Activated CD4-positive, alpha-beta memory T cell treated with anti-CD3 and anti-CD28 coated beads for 36 hours (primary cell): ENCODE results near the gene PITPNM3. TPM values are rescaled to one million over a fixed set of nuclear protein-coding genes. Genes with fewer than 3 reads are reported as not detected.
"Not testable (repeated sequence)": the region's sequence is repeated elsewhere in the genome, so short reads cannot be mapped to it uniquely, and the experiment has no call there.

Source experiments
- CTCF ChIA-PET: fragments of 350-600 bp; sonication (Branson Sonifier 250); formaldehyde crosslinking; loops from one replicate; lab custom pipeline; 2021; ENCODE audit warnings: antibody characterized with exemption, inconsistent platforms; lab: Charles Lee
- POLR2A ChIA-PET: fragments of 350-600 bp; sonication (Branson Sonifier 250); formaldehyde crosslinking; loops from one replicate; lab custom pipeline; 2021; ENCODE audit warnings: antibody characterized with exemption; lab: Charles Lee
- DNase-seq: peaks from one replicate; pipeline ENCODE4 v3.0.0-alpha.2; 2020
- H3K27ac Mint-ChIP-seq: one replicate; pipeline ENCODE4 v1.8.0; 2021; ENCODE audit warnings: mixed read lengths
- H3K27me3 Mint-ChIP-seq: one replicate; pipeline ENCODE4 v1.8.0; 2021; ENCODE audit warnings: mixed read lengths
- H3K36me3 Mint-ChIP-seq: one replicate; pipeline ENCODE4 v1.8.0; 2021; ENCODE audit warnings: mixed read lengths
- H3K4me1 Mint-ChIP-seq: one replicate; pipeline ENCODE4 v1.8.0; 2021; ENCODE audit warnings: low read depth, mixed read lengths
- H3K4me3 Mint-ChIP-seq: one replicate; pipeline ENCODE4 v1.8.0; 2021; ENCODE audit warnings: mild to moderate bottlenecking, mixed read lengths
- H3K9me3 Mint-ChIP-seq: one replicate; pipeline ENCODE4 v1.8.0; 2021; ENCODE audit warnings: mixed read lengths
- intact Hi-C: fragments of 100-400 bp; cut with micrococcal nuclease; formaldehyde crosslinking; loops from one replicate; pipeline ENCODE4 v1.15.1; 2023
- total RNA-seq, 2 experiments: library from RNA; stranded (reverse); gene quantifications; one replicate each; pipeline ENCODE4 v1.2.3, GENCODE V29; 2021

Gene PITPNM3
- total RNA-seq, 2 experiments from 2014 or later = 0.41 to 0.48 TPM

GRCh38 chr17:6573495-6573894 is 17.1 kb upstream of the PITPNM3 start:
- H3K4me1 Mint-ChIP-seq = peaks cover 15% of the 10 kb centered on the region
- H3K27me3 Mint-ChIP-seq, DNase-seq, CTCF ChIA-PET, intact Hi-C loops, H3K36me3 Mint-ChIP-seq, H3K9me3 Mint-ChIP-seq, H3K4me3 Mint-ChIP-seq, H3K27ac Mint-ChIP-seq, POLR2A ChIA-PET: not testable (repeated sequence)

GRCh38 chr17:6572972-6573370 is 16.6 kb upstream of the PITPNM3 start:
- H3K4me1 Mint-ChIP-seq = peaks cover 15% of the 10 kb centered on the region
- ChIA-PET CTCF (no interaction called here), POLR2A (no interaction called here)
- no peaks in the 10 kb centered on the region for H3K9me3 Mint-ChIP-seq
- H3K27me3 Mint-ChIP-seq = no peaks in the 10 kb centered on the region
- no peak overlapping the region for H3K4me3 Mint-ChIP-seq
- peaks cover 7% of the 10 kb centered on the region for H3K36me3 Mint-ChIP-seq
- no peak for DNase-seq
- intact Hi-C loops = no loop called here
- H3K27ac Mint-ChIP-seq = no peak overlapping the region

GRCh38 chr17:6571452-6571781 is 15.1 kb upstream of the PITPNM3 start:
- H3K4me3 Mint-ChIP-seq = no peak overlapping the region
- ChIA-PET POLR2A (no interaction called here), CTCF (no interaction called here)
- H3K36me3 Mint-ChIP-seq = no peaks in the 10 kb centered on the region
- no peaks in the 10 kb centered on the region for H3K27me3 Mint-ChIP-seq
- H3K4me1 Mint-ChIP-seq = peaks cover 13% of the 10 kb centered on the region
- H3K9me3 Mint-ChIP-seq = no peaks in the 10 kb centered on the region
- no peak overlapping the region for H3K27ac Mint-ChIP-seq
- intact Hi-C loops = no loop called here
- no peak for DNase-seq

GRCh38 chr17:6570731-6571451 is 14.5 kb upstream of the PITPNM3 start:
- CTCF ChIA-PET = no interaction called here
- POLR2A ChIA-PET = no interaction called here
- no peak for DNase-seq
- Mint-ChIP-seq H3K27ac (no peak overlapping the region), H3K9me3 (no peaks in the 10 kb centered on the region), H3K4me3 (no peak overlapping the region), H3K36me3 (no peaks in the 10 kb centered on the region), H3K27me3 (peaks cover 3% of the 10 kb centered on the region), H3K4me1 (peaks cover 12% of the 10 kb centered on the region)
- intact Hi-C loops = no loop called here

GRCh38 chr17:6569370-6570285 is 13.3 kb upstream of the PITPNM3 start:
- intact Hi-C loops = no loop called here
- Mint-ChIP-seq H3K36me3 (no peaks in the 10 kb centered on the region), H3K27me3 (peaks cover 4% of the 10 kb centered on the region), H3K9me3 (no peaks in the 10 kb centered on the region), H3K4me1 (no peaks in the 10 kb centered on the region), H3K27ac (no peak overlapping the region), H3K4me3 (no peak overlapping the region)
- ChIA-PET POLR2A (no interaction called here), CTCF (no interaction called here)
- DNase-seq = no peak

- H3K4me1 Mint-ChIP-seq = no peaks in the 10 kb centered on the region
- H3K4me3 Mint-ChIP-seq = no peak overlapping the region
- no peak for DNase-seq
- no peaks in the 10 kb centered on the region for H3K9me3 Mint-ChIP-seq
- H3K27ac Mint-ChIP-seq = no peak overlapping the region
- ChIA-PET CTCF (no interaction called here), POLR2A (interaction anchor here (0.7 kb wide), 1 partner anchor 9 kb away, joined by 3 read pairs; no protein-coding TSS in a partner anchor)
- no peaks in the 10 kb centered on the region for H3K36me3 Mint-ChIP-seq
- peaks cover 10% of the 10 kb centered on the region for H3K27me3 Mint-ChIP-seq
- intact Hi-C loops = no loop called here
These were observed 11.9 kb upstream of the PITPNM3 start for GRCh38 chr17:6568184-6568758.

GRCh38 chr17:6567528-6568183 is 11.3 kb upstream of the PITPNM3 start:
- no peaks in the 10 kb centered on the region for H3K9me3 Mint-ChIP-seq
- H3K27ac Mint-ChIP-seq = no peak overlapping the region
- peaks cover 15% of the 10 kb centered on the region for H3K27me3 Mint-ChIP-seq
- no peak for DNase-seq
- ChIA-PET POLR2A (interaction anchor here (0.7 kb wide), 1 partner anchor 9 kb away, joined by 3 read pairs; no protein-coding TSS in a partner anchor), CTCF (no interaction called here)
- no peak overlapping the region for H3K4me3 Mint-ChIP-seq
- H3K4me1 Mint-ChIP-seq = no peaks in the 10 kb centered on the region
- intact Hi-C loops = no loop called here
- H3K36me3 Mint-ChIP-seq = no peaks in the 10 kb centered on the region

- H3K9me3 Mint-ChIP-seq = no peaks in the 10 kb centered on the region
- ChIA-PET CTCF (no interaction called here), POLR2A (no interaction called here)
- H3K36me3 Mint-ChIP-seq = no peaks in the 10 kb centered on the region
- intact Hi-C loops = no loop called here
- no peak overlapping the region for H3K27ac Mint-ChIP-seq
- no peaks in the 10 kb centered on the region for H3K4me1 Mint-ChIP-seq
- DNase-seq = no peak
- no peak overlapping the region for H3K4me3 Mint-ChIP-seq
- peaks cover 37% of the 10 kb centered on the region for H3K27me3 Mint-ChIP-seq
These were observed 5.1 kb upstream of the PITPNM3 start for GRCh38 chr17:6561446-6561845.

GRCh38 chr17:6560496-6560895 is 4.1 kb upstream of the PITPNM3 start:
- H3K4me1 Mint-ChIP-seq = peaks cover 1% of the 10 kb centered on the region
- no peak for DNase-seq
- no peak overlapping the region for H3K27ac Mint-ChIP-seq
- intact Hi-C loops = no loop called here
- no peaks in the 10 kb centered on the region for H3K36me3 Mint-ChIP-seq
- ChIA-PET CTCF (no interaction called here), POLR2A (no interaction called here)
- H3K9me3 Mint-ChIP-seq = no peaks in the 10 kb centered on the region
- H3K4me3 Mint-ChIP-seq = no peak overlapping the region
- H3K27me3 Mint-ChIP-seq = peaks cover 34% of the 10 kb centered on the region

GRCh38 chr17:6559753-6560215 is 3.4 kb upstream of the PITPNM3 start:
- Mint-ChIP-seq H3K4me1 (peaks cover 6% of the 10 kb centered on the region), H3K36me3 (no peaks in the 10 kb centered on the region), H3K27me3 (peaks cover 41% of the 10 kb centered on the region), H3K4me3 (no peak overlapping the region), H3K27ac (no peak overlapping the region), H3K9me3 (no peaks in the 10 kb centered on the region)
- intact Hi-C loops = no loop called here
- ChIA-PET CTCF (no interaction called here), POLR2A (no interaction called here)
- DNase-seq = no peak

GRCh38 chr17:6558932-6559752 is 2.8 kb upstream of the PITPNM3 start:
- Mint-ChIP-seq H3K4me3 (no peak overlapping the region), H3K4me1 (peaks cover 8% of the 10 kb centered on the region), H3K27me3 (peaks cover 47% of the 10 kb centered on the region), H3K27ac (no peak overlapping the region), H3K36me3 (no peaks in the 10 kb centered on the region), H3K9me3 (no peaks in the 10 kb centered on the region)
- intact Hi-C loops = no loop called here
- no peak for DNase-seq
- ChIA-PET CTCF (no interaction called here), POLR2A (no interaction called here)
